SU-DHL-6 (cell line): ENCODE results near the gene ANKS1B.

ENCODE experiments used
- EZH2phosphoT487 ChIP-seq: fragments of 200-600 bp; sonication (generic), shearing (Covaris generic); conservative IDR thresholded peaks from 2 replicates; pipeline ENCODE4 v1.6.1; 2018; ENCODE audit warnings: mild to moderate bottlenecking, antibody characterized with exemption, low read length, moderate library complexity, mixed read lengths
- TF ChIP-seq, protein P1 (sequence below): fragments of 200-600 bp; sonication (generic); IDR thresholded peaks from one replicate; pipeline ENCODE4 v1.5.1; 2017; ENCODE audit warnings: antibody characterized with exemption, mild to moderate bottlenecking, low read length, moderate library complexity; ENCODE audit not compliant: insufficient read depth, poor library complexity, severe bottlenecking

DNA sequence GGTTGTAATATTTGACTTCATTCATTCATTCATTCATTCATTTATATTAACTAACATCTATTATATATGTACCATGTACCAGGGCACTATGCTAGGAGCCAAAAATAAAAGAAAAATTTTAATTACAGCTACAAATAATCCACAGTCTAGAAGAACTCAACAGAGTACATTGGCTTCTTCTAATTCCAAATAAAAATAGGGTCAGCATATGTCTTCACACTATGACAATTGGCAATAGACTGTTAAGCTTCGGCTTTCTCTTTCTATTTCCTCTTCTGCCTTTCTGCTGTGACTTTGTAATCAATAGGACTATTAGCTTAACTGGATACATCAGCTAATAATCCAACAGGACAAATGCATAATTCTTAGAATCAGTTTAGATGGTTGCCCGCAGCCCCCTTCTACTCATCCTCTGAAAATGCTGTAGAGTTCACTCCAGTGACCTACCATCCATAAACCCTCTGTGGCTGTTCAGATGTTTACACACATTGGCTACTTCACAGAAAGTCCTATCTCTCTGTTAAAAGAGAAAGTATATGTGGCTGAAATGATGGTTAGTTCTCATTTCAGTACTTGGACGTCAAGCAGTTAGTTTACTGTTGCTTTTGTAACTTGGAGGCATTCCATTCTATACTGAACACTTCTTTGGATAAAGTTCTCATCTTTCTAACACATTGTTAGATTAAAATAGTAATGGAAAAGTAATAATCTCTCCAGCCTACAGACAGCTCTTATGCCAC lies 782.7 kb downstream of the ANKS1B start:
- TF ChIP-seq, protein P1, sequence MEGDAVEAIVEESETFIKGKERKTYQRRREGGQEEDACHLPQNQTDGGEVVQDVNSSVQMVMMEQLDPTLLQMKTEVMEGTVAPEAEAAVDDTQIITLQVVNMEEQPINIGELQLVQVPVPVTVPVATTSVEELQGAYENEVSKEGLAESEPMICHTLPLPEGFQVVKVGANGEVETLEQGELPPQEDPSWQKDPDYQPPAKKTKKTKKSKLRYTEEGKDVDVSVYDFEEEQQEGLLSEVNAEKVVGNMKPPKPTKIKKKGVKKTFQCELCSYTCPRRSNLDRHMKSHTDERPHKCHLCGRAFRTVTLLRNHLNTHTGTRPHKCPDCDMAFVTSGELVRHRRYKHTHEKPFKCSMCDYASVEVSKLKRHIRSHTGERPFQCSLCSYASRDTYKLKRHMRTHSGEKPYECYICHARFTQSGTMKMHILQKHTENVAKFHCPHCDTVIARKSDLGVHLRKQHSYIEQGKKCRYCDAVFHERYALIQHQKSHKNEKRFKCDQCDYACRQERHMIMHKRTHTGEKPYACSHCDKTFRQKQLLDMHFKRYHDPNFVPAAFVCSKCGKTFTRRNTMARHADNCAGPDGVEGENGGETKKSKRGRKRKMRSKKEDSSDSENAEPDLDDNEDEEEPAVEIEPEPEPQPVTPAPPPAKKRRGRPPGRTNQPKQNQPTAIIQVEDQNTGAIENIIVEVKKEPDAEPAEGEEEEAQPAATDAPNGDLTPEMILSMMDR: no peak
- TF ChIP-seq EZH2phosphoT487: no peak
